A549 (cell line): ENCODE measurements around the gene C5AR2. TPM values are rescaled to one million over a fixed set of nuclear protein-coding genes. Genes with fewer than 3 reads are reported as not detected.
"Not testable (repeated sequence)": the region's sequence is repeated elsewhere in the genome, so short reads cannot be mapped to it uniquely, and the experiment has no call there.

ENCODE experiments used
- ATAC-seq, 2 experiments: fragments of 200-7000 bp in 1 of 2; fragments of >200 bp in 1 of 2; cut with Nextera tagmentation in 1 of 2; cut with Tn5 transposase in 1 of 2; 3 replicates each; pipeline versions ENCODE4 v1.8.0 to v1.9.1; 2018 to 2020; ENCODE audit warnings: mild to moderate bottlenecking in 1 of 2, moderate library complexity in 1 of 2
- CTCF ChIA-PET: fragments of 300-600 bp; sonication (Branson Sonifier 250); formaldehyde crosslinking; extraction: SDS; loops from one replicate; lab custom pipeline; 2021; ENCODE audit warnings: antibody characterized with exemption, inconsistent platforms; lab: Yijun Ruan, JAX
- POLR2A ChIA-PET: fragments of 350-600 bp; formaldehyde crosslinking; extraction: SDS; loops from one replicate; lab custom pipeline; 2021; ENCODE audit warnings: antibody characterized with exemption, inconsistent platforms; lab: Yijun Ruan, JAX
- DNase-seq, 2 experiments: peaks; one replicate each; pipeline versions ENCODE4 v3.0.0 to v3.0.0-alpha.2; 2011 to 2016; ENCODE audit warnings: low read depth in 1 of 2, low spot score in 1 of 2
- FAIRE-seq: peaks from 2 replicates; lab custom pipeline; 2011; peaks lifted over from hg19 to GRCh38; lab: Jason Lieb, UNC
- H3K27ac ChIP-seq, 2 experiments: fragments of >200 bp; sonication (Bioruptor Twin); formaldehyde crosslinking; 3 replicates each; pipeline ENCODE4 v1.5.1; 2016 to 2017
- H3K4me1 ChIP-seq: fragments of >200 bp; sonication (Bioruptor Twin); formaldehyde crosslinking; 3 replicates; pipeline ENCODE4 v1.6.1; 2016
- H3K4me2 ChIP-seq: fragments of >200 bp; sonication (Bioruptor Twin); formaldehyde crosslinking; 3 replicates; pipeline ENCODE4 v1.6.1; 2016
- H3K4me3 ChIP-seq: fragments of >200 bp; sonication (Bioruptor Twin); formaldehyde crosslinking; 3 replicates; pipeline ENCODE4 v1.5.1; 2016
- H3K9me3 ChIP-seq: fragments of >200 bp; sonication (Bioruptor Twin); formaldehyde crosslinking; 3 replicates; pipeline ENCODE4 v1.6.1; 2016
- E2F6 ChIP-seq: IDR thresholded peaks from 2 replicates; pipeline ENCODE4 v1.6.1; 2012; ENCODE audit warnings: low read depth, borderline replicate concordance
- EHMT2 ChIP-seq: fragments of 200-600 bp; sonication (generic); IDR thresholded peaks from 2 replicates; pipeline ENCODE4 v1.6.1; 2016; ENCODE audit warnings: antibody characterized with exemption, low read depth, mild to moderate bottlenecking, moderate library complexity
- HOXA7 ChIP-seq: fragments of 250-450 bp; sonication (Bioruptor Pico); IDR thresholded peaks from 2 replicates; pipeline ENCODE4 v1.5.0; 2020; ENCODE audit warnings: mild to moderate bottlenecking, moderate library complexity
- JUN ChIP-seq, 2 experiments: fragments of >200 bp; sonication (Bioruptor Twin); formaldehyde crosslinking; IDR thresholded peaks; 2 replicates in 1 of 2; 3 replicates in 1 of 2; pipeline ENCODE4 v1.6.1; 2016 to 2017
- ZFP36 ChIP-seq: fragments of 450-650 bp; IDR thresholded peaks from 2 replicates; pipeline ENCODE4 v1.6.1; 2014; ENCODE audit warnings: borderline replicate concordance; ENCODE audit not compliant: partially characterized antibody
- WGBS: methylation state at CpG from one replicate; pipeline ENCODE4 v1.1.6; 2017; ENCODE audit errors: missing lambda C conversion rate; 5-methylcytosine and 5-hydroxymethylcytosine counted together
- polyA plus RNA-seq, 4 experiments: library from polyadenylated mRNA; depleted of rRNA in 3 of 4; stranded (reverse); fragments of >200 nt; fragmentation: RNase III in 1 of 4; extraction: RNeasy Plus Mini Kit Qiagen cat#74134 plus additional on column Dnase treatment in 1 of 4; gene quantifications; 2 replicates in 3 of 4; 3 replicates in 1 of 4; pipeline ENCODE4 v1.2.3, GENCODE V29; 2011 to 2017

Gene C5AR2
- polyA plus RNA-seq, 2 of the 4 experiments (the other 2 are of a cell fraction): 0.25 to 0.28 TPM

GRCh38 chr19:47381653-47382279 is 49.8 kb downstream of the C5AR2 start:
- Histone ChIP-seq H3K9me3 (no peaks in the 10 kb centered on the region), H3K4me3 (no peak overlapping the region), H3K4me2 (no peak overlapping the region), H3K4me1 (0 out of 3 replicates have a peak, but pooled peaks cover 6% of the 10 kb centered on the region), H3K27ac (no peak overlapping the region)
- ATAC-seq (no peak), FAIRE-seq (no peak), DNase-seq (no peak)
- no peak for TF ChIP-seq EHMT2
- no peak for TF ChIP-seq E2F6
- TF ChIP-seq ZFP36: peak; percentile 98
- POLR2A ChIA-PET: interaction anchor here (1.7 kb wide), 1 partner anchor 10 kb away, joined by 5 read pairs; no protein-coding TSS in a partner anchor
- WGBS: 80% methylated on average over 11 of the region's 11 CpGs
- CTCF ChIA-PET: interaction anchor here (0.8 to 11.0 kb wide), 9 partner anchors 9 to 103 kb away, joined by 3 to 138 read pairs (median 4); partner anchors contain the start of genes DHX34 and KPTN

- H3K4me1 ChIP-seq, ATAC-seq, FAIRE-seq, H3K9me3 ChIP-seq, POLR2A ChIA-PET, H3K27ac ChIP-seq, DNase-seq, H3K4me2 ChIP-seq, H3K4me3 ChIP-seq: not testable (repeated sequence)
- 0 out of 2 replicates have a peak, but pooled peaks have one; percentile 43 for TF ChIP-seq HOXA7 (CRISPR knock-in tag)
- 0 out of 5 replicates have a peak, but pooled peaks of 1 of the 2 experiments have one; percentile 5 for TF ChIP-seq JUN (IDR thresholded peaks at IDR 0.05)
- 92% methylated on average over 5 of the region's 5 CpGs for WGBS
- CTCF ChIA-PET: interaction anchor here (1.2 to 11.0 kb wide), 5 partner anchors 7 to 88 kb away, joined by 3 to 138 read pairs (median 5); partner anchors contain the start of gene DHX34
Observed at GRCh38 chr19:47383890-47384289, 51.9 kb downstream of the C5AR2 start.

GRCh38 chr19:47384533-47384932 is 52.6 kb downstream of the C5AR2 start:
- not testable (repeated sequence) for ATAC-seq

GRCh38 chr19:47386582-47386981 is 54.6 kb downstream of the C5AR2 start:
- FAIRE-seq, POLR2A ChIA-PET, ATAC-seq, H3K4me3 ChIP-seq, H3K4me2 ChIP-seq, H3K9me3 ChIP-seq, H3K27ac ChIP-seq, DNase-seq, H3K4me1 ChIP-seq: not testable (repeated sequence)
- WGBS: 89% methylated on average over 12 of the region's 12 CpGs
- CTCF ChIA-PET: interaction anchor here (0.6 to 3.3 kb wide), 5 partner anchors 29 to 312 kb away, joined by 3 to 16 read pairs (median 5); no protein-coding TSS in a partner anchor

More at GRCh38 chr19:47384533-47384932, 52.6 kb downstream of the C5AR2 start:
- H3K27ac ChIP-seq, H3K4me2 ChIP-seq, POLR2A ChIA-PET, H3K4me1 ChIP-seq, FAIRE-seq, H3K4me3 ChIP-seq, H3K9me3 ChIP-seq, DNase-seq: not testable (repeated sequence)
- WGBS: 87% methylated on average over 4 of the region's 4 CpGs
- CTCF ChIA-PET: interaction anchor here (1.0 to 11.0 kb wide), 5 partner anchors 6 to 141 kb away, joined by 3 to 138 read pairs (median 5); partner anchors contain the start of gene DHX34

GRCh38 chr19:47387623-47388022 is 55.6 kb downstream of the C5AR2 start:
- whole genome bisulfite sequencing: 66% methylated on average over 3 of the region's 3 CpGs
- not testable (repeated sequence) for FAIRE-seq
- CTCF ChIA-PET: interaction anchor here (1.0 to 5.8 kb wide), 6 partner anchors 9 to 311 kb away, joined by 3 to 138 read pairs (median 6); no protein-coding TSS in a partner anchor

GRCh38 chr19:47388721-47389120 is 56.7 kb downstream of the C5AR2 start:
- H3K27ac ChIP-seq, DNase-seq, FAIRE-seq, H3K4me3 ChIP-seq, H3K4me2 ChIP-seq, H3K9me3 ChIP-seq, H3K4me1 ChIP-seq, ATAC-seq, POLR2A ChIA-PET: not testable (repeated sequence)
- CTCF ChIA-PET: interaction anchor here (1.2 to 5.8 kb wide), 8 partner anchors 10 to 104 kb away, joined by 3 to 198 read pairs (median 20); partner anchors contain the start of gene DHX34
- WGBS: 89% methylated on average over 5 of the region's 5 CpGs

More at GRCh38 chr19:47387623-47388022, 55.6 kb downstream of the C5AR2 start:
- DNase-seq, POLR2A ChIA-PET, H3K4me1 ChIP-seq, H3K27ac ChIP-seq, H3K9me3 ChIP-seq, H3K4me3 ChIP-seq, H3K4me2 ChIP-seq, ATAC-seq: not testable (repeated sequence)
